NCI-H187 treated with DMSO at 0.1 percent for 48 hours (cell line): ENCODE results near the gene GAS6.
"Not testable (repeated sequence)": the region's sequence is repeated elsewhere in the genome, so short reads cannot be mapped to it uniquely, and the experiment has no call there.

Experiments
- DNase-seq: peaks from one replicate; lab custom pipeline; 2025; lab: John Stamatoyannopoulos, UW

GAS6 gene

GRCh38 chr13:113867913-113868312 is 4.0 kb upstream of the GAS6 start:
- not testable (repeated sequence) for DNase-seq

GRCh38 chr13:113865427-113865826 is 1.6 kb upstream of the GAS6 start:
- DNase-seq, result no peak

GRCh38 chr13:113864273-113864890 is 506 bp upstream of the GAS6 start:
- DNase-seq, result no peak

GRCh38 chr13:113862931-113863523 is 849 bp downstream of the GAS6 start:
- no peak for DNase-seq

GRCh38 chr13:113862191-113862930 is 1.5 kb downstream of the GAS6 start:
- DNase-seq, result no peak

- no peak for DNase-seq
Observed at GRCh38 chr13:113861433-113862030, 2.3 kb downstream of the GAS6 start.

- no peak for DNase-seq
Observed at GRCh38 chr13:113860665-113861432, 3.0 kb downstream of the GAS6 start.

GRCh38 chr13:113860051-113860664 is 3.7 kb downstream of the GAS6 start:
- DNase-seq, result no peak

GRCh38 chr13:113859311-113860050 is 4.4 kb downstream of the GAS6 start:
- no peak for DNase-seq

- no peak for DNase-seq
Observed at GRCh38 chr13:113857531-113858195, 6.2 kb downstream of the GAS6 start.

GRCh38 chr13:113856716-113857065 is 7.2 kb downstream of the GAS6 start:
- no peak for DNase-seq

GRCh38 chr13:113855931-113856715 is 7.8 kb downstream of the GAS6 start:
- DNase-seq, result no peak

- DNase-seq, result no peak
Observed at GRCh38 chr13:113855012-113855921, 8.6 kb downstream of the GAS6 start.

GRCh38 chr13:113854238-113855011 is 9.5 kb downstream of the GAS6 start:
- DNase-seq, result no peak

GRCh38 chr13:113853518-113854237 is 10.2 kb downstream of the GAS6 start:
- no peak for DNase-seq

GRCh38 chr13:113852536-113853517 is 11.0 kb downstream of the GAS6 start:
- DNase-seq, result no peak
